Stimulated activated naive CD8-positive, alpha-beta T cell treated with anti-CD3 and anti-CD28 coated beads, Interleukin-15, amount 100 ng/mL, for 72 hours (primary cell): Measurements from ENCODE around the gene ZNF217.
"Not testable (repeated sequence)": the region's sequence is repeated elsewhere in the genome, so short reads cannot be mapped to it uniquely, and the experiment has no call there.

Experiments used
- ATAC-seq: fragments of 150-1000 bp; cut with Tn5 transposase; 2 replicates; pipeline ENCODE4 v1.10.0; 2021; ENCODE audit warnings: mild to moderate bottlenecking, moderate library complexity
- DNase-seq, 2 donors: peaks; one replicate each; pipeline ENCODE4 v3.0.0; 2021 to 2022
- H3K27ac Mint-ChIP-seq, 2 donors: one replicate each; pipeline ENCODE4 v1.8.0; 2022; ENCODE audit warnings: mild to moderate bottlenecking in 2 of 2, mixed read lengths in 2 of 2, moderate library complexity in 2 of 2
- H3K27me3 Mint-ChIP-seq: one replicate; pipeline ENCODE4 v1.8.0; 2022; ENCODE audit warnings: mixed read lengths
- H3K4me1 Mint-ChIP-seq: one replicate; pipeline ENCODE4 v1.8.0; 2022; ENCODE audit warnings: mild to moderate bottlenecking, mixed read lengths
- H3K4me3 Mint-ChIP-seq, 2 donors: one replicate each; pipeline ENCODE4 v1.8.0; 2022; ENCODE audit warnings: mild to moderate bottlenecking in 2 of 2, mixed read lengths in 2 of 2, moderate library complexity in 1 of 2
- H3K9me3 Mint-ChIP-seq, 2 donors: one replicate each; pipeline ENCODE4 v1.8.0; 2022; ENCODE audit warnings: mixed read lengths in 2 of 2

The ZNF217 gene

GRCh38 chr20:53593466-53594007 is at the start of gene ZNF217:
TSS of gene ZNF217 (minus strand) at chr20:53593839. CDS start at chr20:53582826, 11,013 bp downstream.
- DNase-seq, result peak; percentile 83 to 88
- H3K9me3 Mint-ChIP-seq, H3K27me3 Mint-ChIP-seq: not testable (repeated sequence)
- peak within 1 kb of the TSS; percentile 95 to 98 for H3K27ac Mint-ChIP-seq
- peak; percentile 65 for ATAC-seq
- peak within 1 kb of the TSS; percentile 84 to 92 for H3K4me3 Mint-ChIP-seq
- peaks cover 39% of the 10 kb centered on the region for H3K4me1 Mint-ChIP-seq

GRCh38 chr20:53643031-53643832 is 49.6 kb upstream of the ZNF217 start:
- DNase-seq (peak; percentile 63 to 71), ATAC-seq (peak; percentile 95)
- Mint-ChIP-seq H3K27me3 (no peaks in the 10 kb centered on the region), H3K27ac (peak overlapping the region; percentile 95 to 98), H3K4me3 (peak overlapping the region; percentile 70 to 78), H3K4me1 (peaks cover 51% of the 10 kb centered on the region), H3K9me3 (no peaks in the 10 kb centered on the region)

DNA sequence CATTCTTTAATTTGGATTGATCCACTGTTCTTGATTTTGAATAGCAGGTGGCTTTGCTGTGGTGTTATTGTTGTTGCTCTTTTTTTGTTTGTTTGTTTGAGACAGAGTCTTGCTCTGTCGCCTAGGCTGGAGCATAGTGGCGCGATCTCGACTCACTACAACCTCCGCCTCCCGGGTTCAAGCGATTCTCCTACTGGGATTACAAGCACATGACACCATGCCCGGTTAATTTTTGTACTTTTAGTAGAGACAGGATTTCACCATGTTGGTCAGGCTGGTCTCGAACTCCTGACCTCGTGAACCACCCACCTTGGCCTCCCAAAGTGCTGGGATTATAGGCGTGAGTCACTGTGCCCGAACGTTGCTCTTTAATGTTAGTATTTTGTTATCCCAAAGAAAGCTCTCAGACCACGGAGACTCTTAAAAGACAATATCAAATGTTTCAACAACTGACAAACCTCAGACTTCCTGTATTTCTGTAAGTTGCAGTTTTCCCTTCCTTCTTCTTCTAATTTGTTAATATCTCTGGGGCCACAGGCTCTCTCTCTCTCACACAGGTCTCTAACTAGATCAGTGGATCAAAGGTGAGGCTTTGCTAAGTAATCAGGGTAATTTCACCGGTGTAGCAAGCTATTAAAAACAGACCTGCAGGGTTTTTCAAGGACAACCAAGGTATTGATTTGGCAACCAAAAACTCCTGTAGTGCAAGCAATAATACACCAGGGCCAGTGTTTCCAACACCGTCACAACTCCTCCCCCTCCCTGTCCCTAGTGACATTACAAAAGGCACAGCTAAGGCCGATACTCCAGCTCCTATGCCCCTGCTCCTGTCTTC is 48.8 kb upstream of the ZNF217 start:
- Mint-ChIP-seq H3K4me3 (peak overlapping the region; percentile 70 to 78), H3K27ac (peak overlapping the region; percentile 95 to 98), H3K4me1 (peaks cover 51% of the 10 kb centered on the region), H3K9me3 (no peaks in the 10 kb centered on the region), H3K27me3 (no peaks in the 10 kb centered on the region)
- DNase-seq (peak; percentile 69 to 76), ATAC-seq (peak; percentile 93)

GRCh38 chr20:53639647-53640440 is 46.2 kb upstream of the ZNF217 start:
- DNase-seq (no peak), ATAC-seq (no peak)
- Mint-ChIP-seq H3K27me3 (no peaks in the 10 kb centered on the region), H3K9me3 (no peaks in the 10 kb centered on the region), H3K4me3 (no peak overlapping the region), H3K4me1 (peaks cover 65% of the 10 kb centered on the region), H3K27ac (no peak overlapping the region)

GRCh38 chr20:53639128-53639527 is 45.5 kb upstream of the ZNF217 start:
- Mint-ChIP-seq H3K4me3 (no peak overlapping the region), H3K4me1 (peaks cover 60% of the 10 kb centered on the region), H3K27me3 (no peaks in the 10 kb centered on the region), H3K27ac (peak overlapping the region in 1 of 2 donors; percentile 49), H3K9me3 (no peaks in the 10 kb centered on the region)
- ATAC-seq, result no peak
- DNase-seq, result no peak

- not testable (repeated sequence) for ATAC-seq, H3K27me3 Mint-ChIP-seq, DNase-seq, H3K4me3 Mint-ChIP-seq, H3K9me3 Mint-ChIP-seq
- Mint-ChIP-seq H3K27ac (peak overlapping the region in 1 of 2 donors; percentile 48), H3K4me1 (peaks cover 45% of the 10 kb centered on the region)
Measured at GRCh38 chr20:53637310-53637709, 43.7 kb upstream of the ZNF217 start.

DNA sequence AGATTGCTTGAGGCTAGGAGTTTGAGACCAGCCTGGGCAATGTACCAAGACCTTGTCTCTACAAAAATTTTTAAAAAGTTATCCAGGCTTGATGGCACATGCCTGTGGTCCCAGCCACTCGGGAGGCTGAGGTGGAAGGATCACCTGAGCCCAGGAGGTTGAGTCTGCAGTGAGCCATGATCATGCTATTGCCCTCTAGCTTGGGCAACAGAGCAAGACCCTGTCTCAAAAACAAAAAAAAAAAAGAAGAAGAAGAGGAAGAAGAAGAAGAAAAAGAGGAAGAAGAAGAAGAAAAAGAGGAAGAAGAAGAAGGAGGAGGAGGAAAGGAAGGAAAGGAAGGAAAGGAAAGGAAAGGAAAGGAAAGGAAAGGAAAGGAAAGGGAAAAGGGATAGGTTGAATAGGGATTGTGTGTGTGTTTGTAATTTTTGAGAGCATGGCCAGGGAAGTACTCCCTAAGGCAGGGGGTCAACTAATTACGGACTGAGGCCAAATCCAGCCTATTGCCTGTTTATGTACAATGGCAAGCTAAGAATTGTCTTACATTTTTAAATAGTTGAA is 43.0 kb upstream of the ZNF217 start:
- Mint-ChIP-seq H3K27ac (peak overlapping the region; percentile 0 to 88), H3K4me3 (no peak overlapping the region), H3K4me1 (peaks cover 41% of the 10 kb centered on the region), H3K9me3 (no peaks in the 10 kb centered on the region), H3K27me3 (no peaks in the 10 kb centered on the region)
- DNase-seq, result no peak
- no peak for ATAC-seq

- no peak for ATAC-seq
- H3K4me3 Mint-ChIP-seq, result no peak overlapping the region
- peaks cover 33% of the 10 kb centered on the region for H3K4me1 Mint-ChIP-seq
- H3K27me3 Mint-ChIP-seq, result no peaks in the 10 kb centered on the region
- H3K9me3 Mint-ChIP-seq, result no peaks in the 10 kb centered on the region
- no peak overlapping the region for H3K27ac Mint-ChIP-seq
- DNase-seq, result no peak
Measured at GRCh38 chr20:53635221-53635620, 41.6 kb upstream of the ZNF217 start.

DNA sequence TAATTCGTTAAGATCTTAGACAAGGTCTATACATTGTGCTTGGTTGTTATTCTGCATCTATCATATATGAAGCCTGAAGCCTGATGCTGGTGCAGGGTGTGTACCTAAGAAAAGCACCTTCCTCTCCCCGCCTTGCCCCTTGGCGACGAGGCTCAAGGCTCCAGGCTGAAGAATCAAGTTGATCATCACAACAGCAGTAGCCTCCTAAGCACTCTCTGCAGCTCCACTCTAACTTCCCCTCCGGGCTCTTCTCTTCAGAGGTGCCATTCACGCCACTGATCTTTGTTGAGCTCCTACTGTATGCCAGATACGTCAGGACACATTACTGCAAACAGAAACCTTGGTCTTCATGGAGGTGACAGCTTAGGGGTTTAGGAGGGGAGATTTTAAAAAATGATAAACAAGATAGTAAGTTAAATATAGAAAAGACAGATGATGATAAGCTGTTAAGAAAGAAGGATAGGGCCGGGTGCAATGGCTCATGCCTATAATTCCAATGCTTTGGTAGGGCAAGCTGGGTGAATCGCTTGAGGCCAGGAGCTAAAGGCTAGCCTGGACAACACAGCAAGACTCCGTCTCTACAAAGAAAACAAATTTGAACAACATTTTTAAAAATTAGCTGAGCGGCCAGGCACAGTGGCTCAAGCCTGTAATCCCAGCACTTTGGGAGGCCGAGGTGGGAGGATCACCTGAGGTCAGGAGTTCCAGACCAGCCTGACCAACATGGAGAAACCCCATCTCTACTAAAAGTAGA is 38.4 kb upstream of the ZNF217 start:
- no peak overlapping the region for H3K4me3 Mint-ChIP-seq
- no peak overlapping the region for H3K27ac Mint-ChIP-seq
- DNase-seq (no peak), ATAC-seq (no peak)
- H3K27me3 Mint-ChIP-seq, result no peaks in the 10 kb centered on the region
- peaks cover 35% of the 10 kb centered on the region for H3K4me1 Mint-ChIP-seq
- no peaks in the 10 kb centered on the region for H3K9me3 Mint-ChIP-seq

GRCh38 chr20:53629436-53629835 is 35.8 kb upstream of the ZNF217 start:
- Mint-ChIP-seq H3K4me3 (no peak overlapping the region), H3K4me1 (peaks cover 17% of the 10 kb centered on the region), H3K27ac (no peak overlapping the region), H3K27me3 (no peaks in the 10 kb centered on the region), H3K9me3 (no peaks in the 10 kb centered on the region)
- DNase-seq (no peak), ATAC-seq (no peak)

GRCh38 chr20:53628758-53629157 is 35.1 kb upstream of the ZNF217 start:
- not testable (repeated sequence) for H3K27me3 Mint-ChIP-seq, H3K9me3 Mint-ChIP-seq, H3K27ac Mint-ChIP-seq, H3K4me3 Mint-ChIP-seq, ATAC-seq, DNase-seq
- H3K4me1 Mint-ChIP-seq, result peaks cover 20% of the 10 kb centered on the region

DNA sequence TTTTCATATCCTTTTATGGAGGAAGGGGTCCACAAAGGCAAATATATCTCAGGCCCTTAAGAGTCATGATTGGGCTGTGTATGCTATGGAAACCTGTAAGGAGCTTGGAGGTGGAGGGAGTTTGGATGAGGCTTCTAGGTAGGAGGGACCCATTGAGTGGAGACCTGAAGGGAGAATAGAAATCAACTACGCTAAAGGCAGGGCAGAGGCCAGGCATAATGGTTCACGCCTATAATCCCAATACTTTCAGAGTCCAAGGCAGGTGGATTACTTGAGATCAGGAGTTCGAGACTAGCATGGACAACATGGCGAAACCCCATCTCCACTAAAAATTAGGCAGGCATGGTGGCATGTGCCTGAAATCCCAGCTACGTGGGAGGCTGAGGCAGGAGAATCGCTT is 34.4 kb upstream of the ZNF217 start:
- Mint-ChIP-seq H3K27ac (peak overlapping the region; percentile 80 to 86), H3K27me3 (no peaks in the 10 kb centered on the region), H3K4me3 (no peak overlapping the region), H3K9me3 (no peaks in the 10 kb centered on the region), H3K4me1 (peaks cover 27% of the 10 kb centered on the region)
- ATAC-seq, result no peak
- no peak for DNase-seq

- H3K9me3 Mint-ChIP-seq, ATAC-seq, H3K27me3 Mint-ChIP-seq, H3K27ac Mint-ChIP-seq, DNase-seq, H3K4me3 Mint-ChIP-seq: not testable (repeated sequence)
- peaks cover 37% of the 10 kb centered on the region for H3K4me1 Mint-ChIP-seq
Measured at GRCh38 chr20:53627001-53627400, 33.4 kb upstream of the ZNF217 start.

DNA sequence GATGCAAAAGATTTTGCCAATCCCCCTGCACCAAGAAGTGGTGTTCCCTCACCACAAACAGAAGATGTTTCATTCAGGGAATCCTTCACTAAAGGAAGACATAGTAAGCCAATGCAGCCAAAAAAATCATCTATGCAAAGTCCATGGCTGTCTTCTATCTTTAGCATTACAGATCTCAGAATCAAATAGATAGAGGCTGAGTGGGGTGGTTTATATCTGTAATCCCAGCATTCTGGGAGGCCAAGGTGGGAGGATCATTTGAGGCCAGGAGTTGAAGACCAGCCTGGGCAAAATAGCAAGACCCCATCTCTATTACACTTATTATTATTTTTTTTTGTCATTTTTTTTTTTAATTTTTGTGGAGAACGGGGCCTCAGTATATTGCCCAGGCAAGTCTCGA is 32.9 kb upstream of the ZNF217 start:
- Mint-ChIP-seq H3K27ac (no peak overlapping the region), H3K4me3 (no peak overlapping the region)
- no peak for ATAC-seq

More for the DNA sequence above, 32.9 kb upstream of the ZNF217 start:
- H3K4me1 Mint-ChIP-seq, result peaks cover 41% of the 10 kb centered on the region
- DNase-seq, result no peak
- no peaks in the 10 kb centered on the region for H3K9me3 Mint-ChIP-seq
- no peaks in the 10 kb centered on the region for H3K27me3 Mint-ChIP-seq
